Activated T-cell treated with anti-CD3 and anti-CD28 coated beads, Interleukin-2, amount 50 U/mL, for 48 hours (primary cell): ENCODE results near the gene HOXA13.

Experiments
- DNase-seq, 2 experiments: peaks; one replicate each; pipeline ENCODE4 v3.0.0-alpha.2; 2020

Gene HOXA13

DNA sequence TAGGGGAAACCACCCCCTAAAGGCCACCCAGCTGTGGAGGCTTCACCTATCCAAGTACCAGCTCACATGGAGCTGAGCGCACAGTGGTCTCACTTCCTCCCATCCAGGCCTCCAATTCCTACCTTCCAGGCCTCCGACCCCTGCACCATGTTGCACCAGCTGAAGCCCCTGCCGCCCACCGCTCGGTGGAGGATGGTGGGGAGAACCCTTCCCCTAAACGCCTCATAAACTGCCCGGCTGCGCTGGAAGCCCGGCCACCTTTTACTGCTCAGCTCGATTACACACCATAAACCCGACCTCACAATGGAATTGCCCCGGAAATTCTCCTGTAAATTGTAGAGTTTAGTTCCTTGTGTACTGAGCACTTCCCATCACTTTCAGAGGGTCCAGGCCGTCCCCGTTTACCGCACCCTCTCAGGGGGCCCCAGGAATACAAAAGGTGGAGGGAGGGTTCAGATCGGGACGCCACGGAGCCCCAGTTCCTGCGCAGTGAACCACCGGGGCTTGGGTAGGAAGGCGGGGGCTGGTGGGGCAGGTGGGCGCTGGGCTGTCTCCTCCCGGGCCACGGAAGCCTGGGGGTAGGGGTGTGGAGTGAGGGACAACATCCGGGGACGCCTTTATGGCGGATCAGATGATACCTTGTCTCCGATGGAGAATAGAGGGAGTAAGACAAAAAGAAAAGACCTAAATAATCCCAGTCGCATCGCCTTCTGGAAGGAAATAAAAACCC is 42.0 kb downstream of the HOXA13 start:
- peak in 1 of 2 experiments; percentile 28 for DNase-seq

DNA sequence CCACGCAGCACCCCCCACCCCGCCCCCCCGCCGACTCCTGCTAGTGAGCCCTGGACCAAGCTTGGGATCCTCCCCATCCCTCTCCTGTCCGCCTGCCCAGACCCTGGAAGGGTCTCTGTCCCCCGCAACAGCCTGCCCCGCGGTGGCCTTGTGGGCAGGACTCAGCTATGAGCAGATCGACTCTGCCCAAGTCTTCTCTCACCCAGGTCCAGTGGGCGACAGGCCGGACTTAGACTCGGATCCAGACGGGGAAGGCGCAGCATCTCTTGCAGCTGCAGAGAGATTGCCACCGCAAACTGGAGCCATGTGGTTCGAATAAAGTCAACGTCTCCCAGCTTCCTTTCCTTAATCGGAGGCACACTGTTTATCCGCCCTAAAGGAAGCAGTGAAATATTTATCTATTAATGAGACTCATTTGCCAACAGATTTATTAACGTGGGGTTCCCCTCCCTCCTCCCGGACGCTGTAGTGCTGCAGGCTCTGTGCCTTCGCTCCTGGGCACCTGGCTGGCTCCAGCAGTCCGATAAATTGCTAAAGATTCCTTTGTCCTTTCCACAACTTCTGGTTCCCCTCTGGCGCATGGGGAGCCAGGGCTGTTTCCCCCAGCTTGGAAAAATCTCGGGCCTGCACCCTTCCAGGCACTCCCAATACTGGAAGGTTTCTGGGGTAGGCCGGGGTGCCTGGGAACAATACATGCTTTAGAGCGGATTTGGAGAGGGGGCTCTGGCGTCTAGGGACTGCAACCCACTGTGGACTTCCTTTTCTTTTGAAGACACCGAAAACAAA is 42.8 kb downstream of the HOXA13 start:
- peak; percentile 32 to 33 for DNase-seq

DNA sequence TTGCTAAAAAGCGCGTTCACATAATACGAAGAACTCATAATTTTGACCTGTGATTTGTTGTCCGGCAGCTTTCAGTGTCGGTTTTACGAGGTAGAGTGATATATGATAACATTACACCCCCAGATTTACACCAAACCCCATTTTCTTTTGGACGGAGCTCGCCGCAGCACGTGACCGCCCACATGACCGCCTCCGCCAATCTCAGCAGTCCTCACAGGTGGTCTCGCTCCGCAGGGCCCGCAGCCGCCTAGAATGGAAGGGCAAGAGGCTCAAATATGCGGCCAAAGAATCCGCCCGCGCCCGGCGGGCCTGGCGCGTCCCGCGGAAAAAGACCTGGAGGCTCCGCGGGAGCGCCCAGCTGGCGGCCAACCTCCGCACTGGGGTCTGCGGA is 43.4 kb downstream of the HOXA13 start, which contains the start of gene HOXA7:
Gene HOXA7, minus strand, starts transcription at position 168 of the 391 bp plus-strand sequence. Its CDS starts 130 bp downstream, at position 38.
- peak; percentile 40 to 41 for DNase-seq

DNA sequence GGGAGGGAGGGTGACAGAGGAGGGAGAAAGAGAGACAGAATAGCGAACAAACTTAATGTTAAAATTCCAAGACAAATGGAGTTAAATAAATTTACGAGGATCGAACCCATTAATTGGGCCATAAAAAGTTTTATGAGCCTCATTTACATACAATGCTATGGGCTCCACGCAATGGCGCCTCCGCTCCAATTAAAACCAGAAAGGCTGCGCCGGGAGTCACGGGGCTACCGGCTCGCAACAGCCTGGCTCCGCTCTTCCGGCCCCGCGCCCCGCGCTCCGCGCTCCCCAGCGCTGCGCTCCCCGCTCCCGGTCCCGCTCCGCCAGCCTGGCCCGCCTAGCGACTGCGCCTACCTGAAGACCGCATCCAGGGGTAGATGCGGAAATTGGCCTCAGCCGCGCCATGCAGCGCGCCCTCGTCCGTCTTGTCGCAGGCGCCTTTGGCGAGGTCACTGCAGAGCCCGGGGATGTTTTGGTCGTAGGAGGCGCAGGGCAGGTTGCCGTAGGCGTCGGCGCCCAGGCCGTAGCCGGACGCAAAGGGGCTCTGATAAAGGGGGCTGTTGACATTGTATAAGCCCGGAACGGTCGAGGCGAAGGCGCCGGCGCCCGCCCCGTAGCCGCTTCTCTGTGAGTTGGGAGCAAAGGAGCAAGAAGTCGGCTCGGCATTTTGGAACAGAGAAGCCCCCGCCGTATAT is 43.9 kb downstream of the HOXA13 start:
- peak; percentile 45 to 54 for DNase-seq

DNA sequence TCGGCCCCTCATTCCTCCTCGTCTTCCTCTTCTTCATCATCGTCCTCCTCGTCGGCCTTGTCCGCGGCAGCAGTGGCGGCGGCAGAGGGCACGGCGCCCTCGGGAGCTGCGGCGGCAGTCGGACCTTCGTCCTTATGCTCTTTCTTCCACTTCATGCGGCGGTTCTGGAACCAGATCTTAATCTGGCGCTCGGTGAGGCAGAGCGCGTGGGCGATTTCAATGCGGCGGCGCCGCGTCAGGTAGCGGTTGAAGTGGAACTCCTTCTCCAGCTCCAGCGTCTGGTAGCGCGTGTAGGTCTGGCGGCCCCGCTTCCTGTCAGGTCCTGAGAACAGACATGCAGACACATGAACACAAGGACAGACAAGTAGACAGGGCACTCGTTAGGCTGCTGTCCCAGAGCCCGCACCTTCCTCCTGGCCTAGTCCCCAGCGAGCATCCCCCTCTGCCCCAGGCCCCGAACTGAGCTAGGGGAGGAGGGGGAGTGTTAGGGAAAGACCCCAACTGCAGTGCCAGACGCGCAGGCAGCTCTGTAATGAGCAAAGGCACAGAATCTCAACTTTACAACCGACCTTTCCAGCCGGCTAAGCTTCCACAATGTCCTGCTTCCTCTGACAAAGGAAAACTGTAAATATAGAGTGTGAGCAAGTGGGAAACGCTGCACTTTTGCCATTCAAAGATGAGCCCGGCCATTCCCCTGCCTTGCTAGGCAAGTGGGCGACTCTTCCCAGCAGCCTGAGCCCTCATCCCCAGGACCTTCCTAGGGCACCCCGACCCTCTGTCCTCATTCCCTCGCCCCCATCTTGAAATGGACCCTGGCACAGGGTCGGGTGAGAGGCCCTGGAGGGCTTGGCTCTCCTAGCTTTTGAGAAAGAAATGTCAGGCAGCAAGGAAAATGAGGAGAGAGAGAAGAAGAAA is 44.7 kb downstream of the HOXA13 start:
- peak; percentile 60 to 63 for DNase-seq

DNA sequence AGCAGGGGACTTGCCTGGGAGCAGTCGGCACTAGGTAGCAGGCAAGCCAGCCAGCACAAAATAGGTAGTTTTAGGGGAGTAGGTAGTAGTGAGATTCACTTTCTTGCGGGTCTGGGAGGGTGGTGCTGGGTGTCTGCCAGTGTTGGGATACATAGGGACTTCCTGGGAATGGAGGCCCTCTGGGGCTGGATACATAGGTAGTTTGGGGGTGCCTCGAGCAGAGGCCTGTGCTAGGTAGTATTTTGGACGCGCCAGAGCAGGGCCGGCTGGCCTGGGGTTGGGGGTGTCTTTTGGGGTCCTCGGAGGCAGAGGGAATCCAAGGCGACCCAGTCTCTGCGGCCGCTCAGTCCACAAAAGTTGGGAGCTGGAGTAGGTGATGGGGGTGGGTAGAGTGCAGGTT is 45.5 kb downstream of the HOXA13 start:
- peak; percentile 15 to 18 for DNase-seq

DNA sequence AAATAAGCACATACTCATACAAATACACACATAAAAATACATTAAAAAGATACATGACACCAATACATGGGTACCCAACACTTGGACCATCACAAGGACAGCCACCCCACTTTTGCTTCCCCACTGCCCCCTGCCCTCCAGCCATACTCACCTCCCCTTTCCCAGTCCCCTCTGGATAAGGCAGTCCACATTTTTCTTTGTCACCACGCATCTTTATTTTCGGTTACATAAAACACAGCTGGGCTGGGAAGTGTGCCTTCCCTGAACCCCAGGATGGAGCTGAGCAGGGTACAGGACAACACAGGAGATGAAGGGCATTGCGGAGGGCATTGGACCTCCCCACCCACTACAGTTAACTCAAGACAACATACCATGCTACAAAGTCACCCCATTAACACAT is 46.4 kb downstream of the HOXA13 start:
- peak in 1 of 2 experiments; percentile 11 for DNase-seq

DNA sequence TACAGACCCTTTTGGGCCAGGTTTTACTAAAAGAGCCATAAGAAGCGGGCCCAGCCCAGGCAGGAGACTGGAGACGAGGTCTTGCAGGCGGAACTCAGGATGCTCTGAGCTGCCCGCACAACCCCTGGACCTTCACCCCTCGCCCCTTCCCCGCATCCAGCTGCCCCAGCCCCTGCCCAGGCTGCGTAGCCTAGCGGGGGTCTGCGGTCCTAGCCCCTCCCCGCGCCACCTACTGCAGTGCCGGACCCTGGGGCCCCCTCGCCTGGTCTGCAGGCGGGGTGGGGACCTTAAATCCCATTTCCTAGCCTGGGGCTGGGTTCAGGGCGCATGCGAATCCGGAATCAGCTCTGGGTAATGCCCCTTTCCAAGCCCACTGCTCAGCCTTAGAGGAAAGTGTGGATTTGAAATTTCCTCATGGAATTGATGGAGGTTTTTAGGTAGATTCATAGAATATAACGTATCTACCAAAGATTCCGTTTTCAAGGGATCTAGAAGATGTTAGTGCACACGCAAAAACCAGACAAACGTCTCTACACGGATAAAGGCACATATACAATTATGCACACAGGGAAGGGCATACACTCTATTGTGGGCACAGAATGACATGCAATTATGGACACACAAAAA is 47.0 kb downstream of the HOXA13 start:
- peak in 1 of 2 experiments; percentile 14 for DNase-seq

DNA sequence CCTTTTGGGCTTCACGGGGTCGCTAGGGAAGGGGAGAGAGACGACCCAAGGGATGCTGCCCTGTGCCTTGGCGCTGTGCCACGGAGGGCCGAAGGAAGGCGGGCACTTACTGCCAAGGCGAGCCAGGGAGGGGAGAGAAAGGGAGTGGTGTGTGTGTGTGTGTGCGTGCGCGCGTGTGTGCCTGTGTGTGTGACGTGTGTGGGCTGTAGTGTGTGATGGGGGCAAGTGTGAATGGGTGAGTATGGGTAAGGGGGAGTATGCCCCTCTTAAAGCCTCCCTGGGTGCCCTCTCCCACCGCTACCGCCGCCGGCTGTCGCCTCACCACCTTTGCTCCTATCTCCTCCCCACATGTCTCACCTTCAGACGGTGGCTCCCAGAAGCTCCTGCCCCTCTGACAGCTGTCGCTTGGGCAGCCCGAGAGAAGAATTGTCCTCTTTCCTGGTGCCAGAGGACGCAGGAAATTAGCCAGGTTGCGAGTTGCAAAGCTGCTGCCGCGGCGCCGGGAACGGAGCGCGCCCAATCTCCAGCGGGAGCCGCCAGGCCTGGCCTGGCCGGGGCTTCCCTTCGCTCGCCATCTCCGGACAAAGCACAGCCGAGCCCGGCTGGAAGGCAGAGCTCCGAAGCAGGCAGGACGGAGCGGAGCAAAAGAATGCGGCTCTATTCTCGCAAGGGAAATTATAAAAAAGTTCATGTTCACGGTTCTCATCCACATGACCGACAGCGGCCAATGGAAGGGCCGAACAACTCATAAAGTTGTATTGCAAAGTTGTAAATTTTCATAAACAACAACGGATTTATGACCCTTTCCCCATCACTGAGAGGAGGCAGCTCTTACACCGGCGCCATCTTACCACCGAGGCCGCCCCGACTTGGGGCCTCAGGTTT is 47.7 kb downstream of the HOXA13 start, which contains the start of gene HOXA3:
Gene HOXA3, minus strand, starts transcription at position 653 of the 885 bp plus-strand sequence. CDS start 41,943 bp downstream, outside the sequence.
- peak; percentile 24 to 37 for DNase-seq

DNA sequence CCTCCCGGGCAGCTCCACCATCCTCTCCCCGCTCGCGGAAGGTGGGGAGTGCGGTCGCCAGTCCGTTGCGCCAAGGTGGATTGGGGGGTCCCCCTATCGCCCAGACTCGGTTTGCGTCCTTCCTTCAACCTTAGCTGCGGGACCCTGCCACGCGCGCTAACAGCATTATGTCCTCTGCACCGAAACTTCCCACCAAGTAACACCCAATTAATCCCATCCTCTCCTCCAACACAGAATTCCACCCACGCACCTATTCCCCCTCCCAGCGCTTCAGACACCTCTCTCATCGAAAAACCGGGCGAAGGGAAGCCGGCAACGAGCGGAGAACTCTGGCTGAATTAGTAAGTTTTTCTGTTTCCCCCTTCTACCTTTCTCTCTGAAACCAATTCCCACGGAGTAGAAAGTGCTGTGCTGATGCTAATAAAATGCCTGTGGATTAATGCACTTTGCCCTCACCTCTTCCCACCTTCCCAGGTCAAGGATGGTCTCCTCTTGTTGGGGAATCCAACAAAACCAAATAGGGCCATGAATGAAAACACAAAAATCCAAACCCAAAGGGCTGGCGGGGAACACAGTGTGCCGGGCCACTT is 48.5 kb downstream of the HOXA13 start:
- peak in 1 of 2 experiments; percentile 31 for DNase-seq

DNA sequence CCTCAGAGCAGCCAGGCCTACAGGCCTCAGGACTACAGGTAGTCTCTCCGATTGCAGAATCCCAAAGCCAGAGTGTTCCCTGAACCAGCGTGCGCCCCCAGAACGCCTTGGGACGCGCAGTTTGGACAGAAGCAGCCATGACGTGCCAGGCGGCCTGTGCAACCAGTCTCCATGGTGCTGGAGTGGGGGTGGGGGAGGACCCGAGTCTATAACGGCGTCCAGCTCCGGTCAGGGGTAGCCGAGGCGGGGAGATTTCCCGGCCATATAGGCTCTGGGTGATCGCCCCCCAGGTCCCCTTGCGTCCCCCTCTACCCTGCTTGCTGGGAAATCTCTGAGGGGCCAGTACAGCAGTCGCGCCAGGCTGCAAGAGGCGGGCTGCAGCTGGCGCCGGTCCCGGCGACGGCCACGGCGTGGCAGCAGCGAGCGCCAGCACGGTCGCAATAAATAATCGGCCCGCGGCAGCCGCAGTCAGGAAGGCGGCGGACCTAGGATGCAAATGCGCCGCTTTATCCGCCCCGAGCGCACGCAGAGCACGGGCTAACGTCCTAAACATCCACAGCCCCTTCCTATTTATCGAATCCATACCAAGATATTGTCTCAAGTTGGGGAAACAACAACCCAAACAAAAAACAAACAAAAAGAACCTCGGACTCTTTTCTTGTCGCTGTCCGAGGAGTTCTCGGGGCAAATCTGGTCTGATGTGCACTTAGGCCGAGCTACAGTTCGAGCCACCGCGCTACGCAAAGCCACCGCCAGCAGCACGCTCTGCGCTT is 49.1 kb downstream of the HOXA13 start:
- peak; percentile 73 to 81 for DNase-seq

DNA sequence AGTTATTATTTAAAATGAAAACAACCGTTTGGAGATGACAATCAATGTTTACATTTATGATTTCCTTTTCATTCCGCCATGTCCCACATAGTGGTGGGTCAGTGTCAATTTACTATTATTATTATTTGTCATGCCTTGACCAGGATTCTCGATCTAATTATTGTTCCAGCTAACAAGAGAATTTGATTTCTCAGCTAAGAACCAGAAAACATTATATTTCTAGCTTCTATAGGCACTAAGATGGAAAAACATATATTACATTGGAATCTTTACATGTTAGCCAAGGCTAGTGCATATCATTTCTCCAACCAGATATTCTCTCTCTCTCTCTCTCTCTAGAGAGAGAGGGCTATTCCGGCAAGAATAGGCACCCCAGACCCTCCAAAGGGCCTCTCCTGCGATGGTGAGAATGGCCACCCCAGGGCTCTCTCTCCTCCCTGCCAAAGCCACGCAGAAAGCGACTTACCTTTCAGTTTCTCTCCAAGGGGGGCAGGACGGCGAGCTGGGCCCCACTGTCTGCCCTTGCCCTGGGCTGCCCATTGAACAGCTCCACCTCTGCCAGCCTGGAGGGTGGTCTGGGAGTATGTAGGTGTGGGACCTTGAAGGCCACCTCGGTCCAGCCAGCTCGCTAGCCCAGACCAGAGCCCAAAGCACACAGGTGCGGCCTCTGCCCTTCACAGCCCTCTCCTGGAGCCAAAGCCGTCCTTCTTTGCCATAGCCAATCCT is 49.9 kb downstream of the HOXA13 start:
- DNase-seq = peak in 1 of 2 experiments; percentile 17

DNA sequence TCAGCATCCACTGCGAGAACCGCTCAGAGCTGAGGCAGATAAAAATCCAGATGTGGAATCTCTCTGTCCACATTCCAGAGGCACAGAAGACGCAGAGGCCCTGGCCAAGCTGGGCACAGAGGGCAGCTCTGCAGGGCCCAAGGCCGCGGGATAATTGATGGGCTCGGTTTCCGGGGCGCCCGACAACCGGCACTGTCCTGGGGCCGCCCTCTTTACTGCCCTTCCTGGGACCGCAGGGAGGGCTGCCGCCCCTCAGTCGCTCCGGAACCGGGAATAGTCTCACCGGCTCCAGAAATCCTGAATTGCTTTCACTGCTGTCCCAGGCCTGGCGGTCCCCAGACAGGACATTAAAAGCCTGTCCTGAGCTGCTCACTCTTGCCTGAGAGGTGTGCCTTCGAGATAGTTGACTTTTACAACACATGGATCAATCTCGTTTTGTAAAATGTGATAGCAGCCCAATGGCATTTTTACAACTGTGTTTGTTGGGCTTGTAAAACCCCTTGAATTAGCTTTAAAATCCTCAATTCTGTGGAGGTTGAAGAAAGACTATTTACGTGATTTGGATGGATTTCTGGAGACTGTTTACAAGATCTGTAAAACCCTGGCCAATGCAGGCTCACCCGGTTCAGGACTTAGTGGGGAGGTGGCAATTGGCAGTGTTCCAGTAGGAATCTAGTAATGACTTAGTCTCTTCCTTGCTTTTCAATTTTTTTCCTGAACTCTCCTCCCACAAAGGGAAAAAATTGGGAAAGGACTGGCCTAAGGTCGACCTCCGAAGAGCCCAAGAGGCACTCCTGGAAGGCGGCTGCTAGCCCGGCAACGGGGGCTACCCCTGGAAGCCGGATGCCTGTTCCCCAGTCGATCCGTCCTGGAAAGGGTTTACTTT is 50.9 kb downstream of the HOXA13 start:
- DNase-seq = no peak

DNA sequence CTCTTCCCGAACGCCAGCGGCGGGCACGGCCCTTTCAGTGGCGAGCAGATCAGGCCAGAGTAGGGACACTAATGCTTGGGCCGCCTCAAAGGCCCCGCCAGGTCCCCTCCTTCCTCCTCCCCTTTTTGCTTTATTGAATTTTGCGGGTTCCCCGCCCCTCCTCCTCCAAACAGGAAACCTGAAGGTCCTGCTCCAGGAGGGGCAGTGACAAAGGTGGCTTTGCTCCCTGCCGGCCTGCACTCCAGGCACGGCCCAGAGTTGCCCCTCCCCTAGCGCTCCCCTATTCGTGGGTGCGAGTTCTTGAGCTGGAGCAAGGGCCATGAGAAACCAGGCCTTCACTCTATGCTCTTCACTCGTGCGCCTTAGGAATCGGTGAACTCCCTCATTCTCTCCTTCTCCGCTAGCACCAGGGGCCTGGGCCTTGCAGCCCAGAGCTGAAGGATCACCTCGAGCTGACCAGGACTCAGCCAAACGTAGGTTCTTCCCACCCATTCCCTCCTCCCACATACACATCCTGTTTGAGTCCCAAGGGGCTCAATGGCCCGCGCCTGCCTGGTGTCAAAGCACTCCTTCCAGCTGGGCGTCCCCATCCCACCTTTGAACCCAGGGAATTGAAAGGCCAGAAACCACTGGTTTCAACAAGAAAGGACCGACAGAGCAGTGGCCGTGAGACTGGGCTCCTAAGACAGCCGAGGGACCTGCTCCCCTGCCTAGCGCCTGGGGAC is 51.7 kb downstream of the HOXA13 start:
- no peak for DNase-seq

DNA sequence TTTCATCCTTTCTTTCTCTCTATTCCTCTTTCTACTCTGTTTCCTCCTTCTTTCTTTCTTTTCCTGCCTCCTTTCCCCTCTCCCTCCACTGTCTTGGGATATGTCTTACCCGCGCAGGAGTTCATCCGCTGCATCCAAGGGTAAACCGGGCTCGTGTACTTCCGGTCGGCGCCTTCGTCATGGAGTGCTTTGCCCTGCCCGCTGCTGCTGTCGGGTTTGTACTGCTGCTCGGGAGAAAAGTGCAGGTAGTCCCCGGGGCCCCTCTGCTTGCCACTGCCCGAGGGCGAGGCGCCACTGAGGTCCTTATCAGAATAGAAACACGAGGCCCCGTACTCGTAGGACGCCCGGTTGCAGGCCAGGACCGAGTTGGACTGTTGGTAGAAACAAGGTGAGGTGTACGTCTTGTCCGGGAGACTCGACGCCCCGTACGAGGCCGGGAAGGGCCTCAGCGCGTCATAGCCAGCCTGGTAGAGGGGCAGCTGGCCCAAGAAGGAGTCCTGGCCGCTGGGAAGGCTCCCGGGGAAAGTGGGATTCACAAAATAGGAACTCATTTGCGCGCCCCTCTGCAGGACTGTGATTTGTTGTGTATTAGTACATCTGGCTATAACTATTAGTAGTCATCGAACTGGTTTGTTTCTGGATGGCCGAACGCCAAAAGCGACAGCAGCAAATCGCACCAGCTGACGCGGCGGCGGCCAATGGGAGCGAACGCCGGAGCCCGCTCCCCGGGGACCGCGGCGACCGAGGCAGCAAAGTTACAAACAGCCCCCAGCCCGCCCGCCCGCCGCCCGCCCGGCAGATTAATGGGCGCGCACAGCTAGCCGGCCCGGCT is 52.5 kb downstream of the HOXA13 start, which contains the start of gene HOXA6:
Gene HOXA6, minus strand, starts transcription at position 576 of the 832 bp plus-strand sequence. Its CDS starts 25 bp downstream, at position 551.
- no peak for DNase-seq
